HL-60/S4 (cell line): Measurements from ENCODE around the gene GFOD2.

ENCODE experiments used
- in situ Hi-C: fragments of 300-500 bp; cut with MboI; formaldehyde crosslinking; loops from 2 replicates; pipeline ENCODE4 v1.14.3; 2022; ENCODE audit warnings: low sequenced_read_pairs

GFOD2 gene

DNA sequence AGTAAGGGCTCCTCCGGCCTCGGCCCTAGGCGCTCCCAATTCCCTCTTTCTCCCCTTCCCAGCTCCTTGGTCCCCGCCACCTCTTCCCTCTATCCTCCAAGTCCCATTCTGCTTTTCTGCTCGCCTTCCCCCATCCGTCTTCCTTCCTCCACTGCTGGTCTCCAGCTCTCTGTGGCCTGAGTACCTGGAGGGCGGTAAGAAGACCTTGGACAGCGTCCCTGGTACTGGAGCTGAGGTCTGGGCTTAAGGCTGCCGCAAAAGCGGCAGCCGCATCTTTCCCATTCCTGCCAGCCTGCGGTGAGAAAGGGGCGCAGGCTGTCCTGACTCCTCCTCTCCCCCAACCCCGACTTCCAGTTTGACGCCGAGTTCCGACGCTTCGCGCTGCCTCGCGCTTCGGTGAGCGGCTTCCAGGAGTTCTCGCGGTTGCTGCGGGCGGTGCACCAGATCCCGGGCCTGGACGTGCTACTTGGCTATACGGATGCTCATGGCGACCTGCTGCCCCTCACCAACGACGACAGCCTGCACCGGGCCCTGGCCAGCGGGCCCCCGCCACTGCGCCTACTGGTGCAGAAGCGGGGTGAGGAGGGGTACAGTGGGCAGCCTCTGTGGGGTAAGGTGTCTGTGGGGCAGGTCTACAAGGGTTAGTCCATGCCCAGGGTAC, 57.9 kb downstream of the GFOD2 start:
- in situ Hi-C loops, result loop anchor here (10.0 kb wide), 1 partner anchor 274 kb away; the partner anchor contains the start of genes CTRL and PSMB10

DNA sequence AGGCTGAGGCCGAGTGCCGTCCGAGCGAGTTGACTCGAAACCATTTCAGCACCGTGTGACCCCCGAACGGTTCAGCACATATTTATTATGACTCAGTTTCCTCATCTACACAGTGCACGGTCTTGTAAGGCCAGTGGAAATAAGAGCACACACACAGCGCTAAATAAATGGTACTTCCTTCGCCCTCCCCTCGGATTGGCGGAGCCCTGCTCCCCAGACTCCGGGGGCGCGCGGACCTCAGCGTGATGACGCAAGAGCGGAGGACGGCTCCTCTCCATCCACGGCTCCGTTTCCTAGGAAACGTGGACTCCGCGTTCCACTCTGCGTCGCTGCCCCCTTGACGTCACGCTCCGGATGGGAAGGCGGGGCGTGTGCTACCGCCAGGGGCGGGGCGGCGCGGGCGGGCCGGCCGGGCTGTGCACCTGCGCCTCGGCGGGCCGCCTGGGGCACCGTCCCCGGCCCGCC, 58.5 kb downstream of the GFOD2 start, which contains the start of gene PARD6A:
TSS of gene PARD6A (plus strand) at position 397 of the 465 bp plus-strand sequence. CDS start 79 bp downstream, outside the sequence.
- in situ Hi-C loops, result loop anchor here (10.0 kb wide), 1 partner anchor 274 kb away; the partner anchor contains the start of genes CTRL and PSMB10

DNA sequence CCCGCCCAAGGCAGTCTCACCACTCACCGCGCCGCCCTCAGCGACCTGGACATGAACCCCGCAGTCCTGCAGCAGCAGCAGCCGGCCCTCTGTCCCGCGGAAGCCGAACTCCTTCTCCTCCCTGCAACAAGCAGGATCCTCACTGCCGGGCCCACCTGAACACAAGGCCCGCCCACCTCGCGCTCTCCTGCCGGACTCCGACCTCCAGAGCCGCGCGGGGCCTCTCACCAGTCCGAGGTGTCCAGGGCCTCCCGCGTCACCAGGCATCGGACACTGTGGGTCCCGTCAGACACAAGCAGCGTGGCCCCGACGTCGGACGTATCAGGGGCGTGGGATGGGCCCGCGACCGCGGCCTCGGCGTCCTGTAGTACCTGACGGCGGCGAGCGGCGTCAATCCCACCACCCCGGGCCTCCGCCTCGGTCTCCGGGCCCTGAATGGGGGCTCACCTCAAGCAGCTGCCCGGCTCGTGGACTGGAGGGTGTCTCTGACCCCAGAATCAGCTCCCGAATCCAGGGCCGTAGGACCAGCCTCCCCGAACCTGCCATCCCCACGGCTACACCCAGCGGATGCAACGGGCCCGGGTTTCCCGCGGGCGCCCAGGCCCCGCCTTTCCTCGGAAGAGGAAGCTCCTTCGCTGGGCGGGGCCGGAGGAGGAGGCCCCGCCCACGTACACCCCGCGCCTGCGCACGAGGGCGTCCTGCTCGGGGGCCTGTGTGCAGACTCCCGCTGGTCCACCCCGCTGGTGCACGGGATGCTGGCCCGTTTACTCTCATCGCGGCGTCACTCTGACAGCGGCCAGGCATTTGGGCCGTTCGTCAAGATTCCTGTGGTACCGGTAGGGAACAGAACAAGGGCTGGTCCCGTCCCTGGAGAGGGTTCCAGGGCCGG, 59.2 kb downstream of the GFOD2 start, which contains the start of gene ACD:
TSS of gene ACD (minus strand) at position 586 of the 889 bp plus-strand sequence. CDS start at position 546, 40 bp downstream.
- in situ Hi-C loops, result loop anchor here (10.0 kb wide), 1 partner anchor 275 kb away; the partner anchor contains the start of genes CTRL and PSMB10

DNA sequence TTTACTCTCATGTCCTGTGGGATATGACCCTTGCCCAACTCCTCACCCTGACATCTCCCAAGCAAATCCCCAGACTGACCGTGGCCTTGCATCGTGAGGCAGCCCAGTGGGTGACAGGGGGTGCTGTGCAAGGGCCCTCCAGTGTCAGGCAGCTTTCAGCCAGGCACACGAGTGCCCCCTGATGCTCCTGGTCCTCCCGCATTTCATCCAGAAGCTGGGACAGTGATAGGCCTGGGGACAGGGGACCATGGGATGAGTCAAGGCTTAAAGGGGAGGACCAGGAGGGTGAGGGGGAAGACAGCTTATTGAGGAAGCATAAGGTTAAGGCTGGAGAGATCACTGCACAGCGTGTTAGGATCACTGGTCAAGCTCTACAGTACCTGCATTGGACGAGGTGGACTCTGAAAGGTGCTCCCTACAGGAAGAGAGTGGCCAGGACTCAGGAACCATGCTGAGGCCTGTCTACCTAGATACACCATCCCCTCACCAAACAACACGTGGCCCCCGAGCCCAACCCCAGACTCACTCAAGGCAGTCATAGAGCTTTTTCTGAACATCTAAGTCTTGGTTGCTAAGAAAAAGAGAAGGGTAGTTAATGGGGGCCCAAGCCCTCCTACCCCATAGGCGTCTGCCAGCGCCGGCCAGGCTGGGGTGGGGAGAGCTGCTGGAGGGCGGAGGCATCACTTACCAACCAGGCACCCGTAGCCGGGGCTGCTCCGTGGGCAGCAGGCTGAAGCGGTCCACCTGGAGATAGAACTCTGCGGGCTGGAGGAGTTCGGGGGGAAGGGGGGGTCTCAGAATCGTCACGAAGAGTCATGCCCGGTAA, 60.1 kb downstream of the GFOD2 start:
- in situ Hi-C loops, result no loop called here

DNA sequence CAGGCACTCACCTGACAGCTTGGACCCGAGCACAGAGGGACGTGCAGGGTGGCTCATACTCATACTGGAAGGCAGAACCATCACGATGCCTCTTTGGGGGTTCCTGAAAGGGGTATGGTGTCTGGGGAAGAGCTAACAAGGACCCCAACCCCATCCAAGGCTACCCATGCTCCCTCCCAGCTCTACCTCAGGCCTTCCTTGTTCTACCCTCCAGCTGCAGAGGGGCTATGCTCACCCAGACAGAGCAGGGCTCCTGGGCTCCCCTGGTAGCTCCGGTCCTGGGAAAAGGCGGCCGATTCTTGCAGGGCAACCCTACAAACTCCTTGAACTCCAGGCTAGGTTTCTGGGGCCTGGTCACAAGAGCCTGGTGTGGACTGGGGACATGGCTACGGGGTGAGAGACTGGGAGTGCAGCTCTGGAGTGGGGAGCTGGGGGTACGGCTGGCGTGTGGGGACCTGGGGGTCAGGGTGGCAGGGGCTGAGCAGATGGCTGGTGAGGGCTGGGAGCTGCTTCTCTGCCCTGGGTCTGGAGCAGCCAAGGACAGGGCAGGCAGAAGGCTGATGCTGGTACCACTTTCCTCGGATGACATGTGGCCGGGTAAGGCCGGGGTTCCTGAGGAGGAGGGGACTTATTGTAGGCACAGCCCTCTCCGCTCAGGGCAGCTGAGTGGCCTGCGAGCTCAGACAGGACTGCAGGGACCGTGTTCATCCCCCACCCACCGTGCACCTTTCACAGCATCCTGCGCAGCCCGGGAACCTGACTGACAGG, 61.2 kb downstream of the GFOD2 start:
- in situ Hi-C loops, result no loop called here

DNA sequence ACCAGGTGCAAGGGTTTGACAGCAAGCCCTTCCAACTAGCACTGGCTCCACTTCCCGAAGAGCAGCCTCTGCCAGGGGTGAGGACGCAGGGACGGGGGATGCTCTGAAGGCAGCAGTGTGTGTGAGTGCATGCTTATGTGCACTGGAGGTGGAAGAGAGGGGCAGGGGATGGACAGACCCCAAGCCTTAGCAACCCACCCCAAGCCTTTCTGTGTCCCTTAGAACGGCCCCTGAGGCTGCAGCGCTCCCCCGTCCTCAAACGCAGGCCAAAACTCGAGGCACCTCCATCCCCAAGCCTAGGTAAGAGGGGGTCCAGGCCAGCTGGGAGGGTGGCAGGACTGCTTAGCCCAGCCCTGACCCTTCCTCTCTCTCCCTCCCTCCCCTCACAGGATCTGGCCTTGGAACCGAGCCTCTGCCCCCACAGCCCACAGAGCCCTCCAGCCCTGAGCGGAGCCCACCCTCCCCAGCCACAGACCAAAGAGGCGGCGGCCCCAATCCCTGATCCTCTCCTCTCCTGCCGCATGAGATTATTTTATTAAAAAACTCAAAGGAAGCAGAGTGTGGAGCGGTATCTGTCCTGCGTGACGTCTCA, 62.0 kb downstream of the GFOD2 start:
- in situ Hi-C loops, result no loop called here

DNA sequence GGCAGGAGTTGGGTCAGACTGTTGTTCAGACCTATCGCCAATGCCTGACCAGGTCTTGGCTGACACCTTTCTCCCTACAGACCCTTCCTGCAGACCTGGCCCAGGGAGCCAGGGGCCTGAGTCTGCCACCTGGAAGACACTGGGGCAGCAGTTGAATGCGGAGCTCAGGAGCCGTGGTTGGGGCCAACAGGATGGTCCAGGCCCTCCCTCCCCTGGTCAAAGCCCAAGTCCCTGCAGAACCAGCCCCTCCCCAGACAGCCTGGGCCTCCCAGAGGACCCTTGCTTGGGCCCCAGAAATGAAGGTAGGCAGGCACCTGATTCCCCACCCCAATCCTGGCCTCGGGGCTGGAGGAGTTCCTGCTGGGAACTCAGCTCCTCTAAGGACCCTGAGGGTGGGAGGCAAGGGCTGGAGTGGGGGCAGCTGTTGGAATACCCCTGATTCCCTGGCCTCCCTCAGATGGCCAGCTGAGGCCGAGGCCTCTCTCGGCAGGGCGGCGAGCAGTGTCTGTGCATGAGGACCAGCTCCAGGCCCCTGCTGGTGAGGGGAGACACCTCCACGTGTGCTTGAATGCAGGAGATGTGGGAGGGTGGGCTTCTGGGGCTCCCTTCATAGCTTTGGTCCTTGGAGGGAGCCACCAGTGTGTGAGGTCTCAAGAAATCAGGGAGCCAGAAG, 62.6 kb downstream of the GFOD2 start:
- in situ Hi-C loops, result no loop called here

DNA sequence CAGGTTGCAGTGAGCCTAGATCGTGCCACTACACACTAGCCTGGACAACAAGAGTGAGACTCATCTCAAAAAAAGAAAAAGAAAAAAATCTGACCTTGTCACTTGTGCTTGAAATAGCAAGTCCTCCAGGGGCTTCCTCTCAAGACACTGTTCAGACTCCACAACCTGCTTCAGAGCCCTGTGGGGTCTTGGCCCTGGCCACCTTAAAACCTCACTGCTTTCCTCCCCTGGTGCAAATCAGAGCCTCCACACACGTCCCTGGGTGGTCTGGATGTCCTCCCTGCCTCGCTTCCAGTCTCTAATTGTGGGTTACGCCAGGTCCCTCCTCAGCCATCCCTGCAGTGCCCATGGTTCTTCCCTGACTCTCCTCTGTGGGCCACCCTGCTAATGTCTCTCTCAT, 63.8 kb downstream of the GFOD2 start:
- in situ Hi-C loops, result no loop called here

DNA sequence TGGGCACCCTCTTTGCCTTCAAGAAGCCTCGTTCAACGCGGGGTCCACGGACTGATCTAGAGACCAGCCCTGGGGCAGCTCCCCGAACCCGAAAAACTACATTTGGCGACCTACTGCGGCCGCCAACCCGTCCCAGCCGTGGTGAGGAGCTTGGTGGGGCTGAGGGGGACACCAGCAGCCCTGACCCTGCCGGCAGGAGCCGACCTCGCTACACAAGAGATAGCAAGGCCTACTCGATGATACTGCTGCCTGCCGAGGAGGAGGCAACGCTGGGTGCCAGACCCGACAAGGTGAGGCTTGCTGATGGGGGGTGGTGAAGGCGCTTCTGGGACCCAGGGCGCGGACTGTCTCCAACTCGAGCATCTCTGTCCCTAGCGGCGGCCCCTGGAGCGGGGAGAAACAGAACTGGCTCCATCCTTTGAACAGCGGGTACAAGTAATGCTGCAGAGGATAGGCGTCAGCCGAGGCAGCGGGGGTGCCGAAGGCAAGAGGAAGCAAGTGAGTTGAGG, 64.7 kb downstream of the GFOD2 start:
- in situ Hi-C loops, result no loop called here

DNA sequence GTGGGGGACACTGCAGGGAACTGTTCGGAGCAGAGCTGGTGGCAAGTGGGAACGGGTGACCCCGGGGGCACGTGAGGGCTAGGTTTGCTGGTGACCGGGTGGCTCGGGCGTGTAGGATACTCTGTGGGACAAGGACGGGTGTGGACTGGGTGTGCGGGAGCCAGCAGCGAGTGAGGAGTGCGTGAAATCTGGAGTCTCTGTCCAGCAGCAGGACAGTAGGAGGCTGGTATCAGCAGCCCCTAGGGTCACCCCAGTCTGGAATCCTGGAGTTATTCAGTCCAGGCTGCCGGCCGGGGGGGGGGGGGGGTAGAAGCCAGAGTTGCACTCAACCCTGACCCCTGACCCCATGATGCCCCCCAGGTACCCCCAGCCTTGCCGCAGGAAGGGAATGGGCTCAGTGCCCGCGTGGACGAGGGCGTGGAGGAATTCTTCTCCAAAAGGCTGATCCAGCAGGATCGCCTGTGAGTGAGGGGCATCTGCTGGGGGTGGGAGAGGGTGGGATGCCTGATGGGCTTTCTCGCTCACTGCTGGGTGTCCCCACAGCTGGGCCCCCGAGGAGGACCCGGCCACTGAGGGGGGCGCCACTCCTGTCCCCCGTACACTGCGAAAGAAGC, 65.2 kb downstream of the GFOD2 start:
- in situ Hi-C loops, result no loop called here

DNA sequence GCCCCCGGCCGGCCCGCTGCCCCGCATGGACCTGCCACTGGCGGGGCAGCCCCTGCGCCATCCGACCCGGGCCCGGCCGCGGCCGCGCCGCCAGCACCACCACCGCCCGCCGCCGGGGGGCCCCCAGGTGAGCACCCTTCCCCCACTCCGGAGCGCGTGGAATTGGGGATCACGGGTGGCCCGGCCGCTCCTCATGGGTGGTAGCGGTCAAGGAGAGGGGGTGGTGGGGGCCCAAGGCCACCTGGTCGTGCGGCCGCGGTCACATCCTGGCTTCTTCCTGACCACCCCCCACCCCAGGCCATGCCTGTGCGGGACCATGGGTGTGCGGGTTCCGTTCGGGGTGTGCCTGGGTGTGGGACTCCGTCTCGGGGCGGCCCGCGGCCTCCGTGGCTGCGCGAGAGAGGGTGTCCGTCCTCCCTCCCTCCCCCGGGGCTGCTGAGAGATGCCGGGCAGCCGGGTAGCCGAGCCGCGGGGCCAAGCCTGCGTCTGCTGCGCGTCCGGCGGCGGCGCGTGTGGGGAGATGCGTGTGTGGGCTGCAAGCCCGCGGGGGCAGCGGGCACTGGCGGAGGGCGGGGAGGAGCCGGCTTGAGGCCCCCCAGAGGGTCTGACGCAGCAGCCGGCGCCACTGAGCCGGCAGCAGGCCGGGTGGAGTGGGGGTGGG, 65.9 kb downstream of the GFOD2 start:
- in situ Hi-C loops, result no loop called here

DNA sequence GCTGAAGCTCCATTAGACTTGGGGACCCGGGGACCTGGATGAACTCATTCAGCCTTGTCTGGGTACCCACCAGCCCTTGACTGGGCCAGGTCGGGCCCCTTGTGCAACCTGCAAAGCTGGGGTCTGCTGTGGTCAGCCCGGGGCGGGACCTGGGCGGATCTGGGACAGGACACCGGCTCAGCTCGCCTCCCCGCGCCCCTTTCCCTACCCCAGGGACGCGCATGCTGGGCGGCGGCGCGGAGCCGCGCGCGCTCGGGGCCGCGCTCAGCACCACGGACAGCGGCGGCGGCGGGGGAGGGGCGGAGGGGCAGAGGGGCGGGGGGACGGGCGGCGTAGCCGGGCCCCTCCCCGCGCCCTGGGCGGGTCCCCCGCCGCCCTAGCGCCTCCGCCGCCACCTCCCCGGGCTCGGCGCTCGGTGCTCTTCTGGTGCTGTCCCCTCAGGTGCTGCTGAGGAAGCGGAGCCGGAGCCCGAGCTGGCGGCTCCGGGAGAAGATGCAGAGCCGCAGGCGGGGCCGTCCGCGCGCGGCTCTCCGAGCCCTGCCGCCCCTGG, 66.5 kb downstream of the GFOD2 start:
- in situ Hi-C loops, result no loop called here

DNA sequence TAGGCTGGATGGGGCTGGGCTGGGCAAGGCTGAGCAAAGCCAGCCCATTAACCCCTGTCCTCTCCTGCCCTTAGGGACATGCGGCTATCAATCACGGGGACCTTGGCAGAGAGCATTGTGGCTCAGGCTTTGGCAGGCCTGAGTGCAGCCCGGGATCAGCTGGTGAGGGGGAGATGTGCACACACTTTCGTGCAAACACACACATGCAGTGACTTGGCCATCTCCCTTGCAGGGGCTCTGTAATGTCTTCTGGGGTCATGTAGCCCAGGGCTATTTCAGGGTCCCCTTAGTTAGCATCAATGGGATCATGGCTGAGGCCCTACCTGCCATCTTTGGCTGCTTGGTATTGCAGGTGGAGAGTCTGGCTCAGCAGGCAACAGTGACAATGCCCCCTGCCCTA, 67.3 kb downstream of the GFOD2 start:
- in situ Hi-C loops, result no loop called here

DNA sequence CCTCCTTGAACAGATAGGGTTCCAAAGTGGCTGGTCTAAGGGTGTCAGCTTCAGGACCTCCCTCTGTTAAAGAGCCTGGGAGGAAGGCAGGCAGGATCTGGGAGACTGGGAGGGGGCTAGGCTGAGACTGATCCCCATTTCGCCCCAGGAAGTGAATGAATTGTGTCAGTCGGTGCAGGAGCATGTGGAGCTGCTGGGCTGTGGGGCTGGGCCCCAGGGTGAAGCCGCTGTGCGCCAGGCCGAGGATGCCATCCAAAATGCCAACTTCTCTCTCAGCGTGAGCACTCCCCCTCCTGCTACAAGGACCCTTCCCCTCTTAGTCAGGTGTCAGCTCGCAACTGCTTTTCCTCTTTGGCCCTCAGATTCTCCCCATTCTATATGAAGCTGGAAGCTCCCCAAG, 68.1 kb downstream of the GFOD2 start:
- in situ Hi-C loops, result no loop called here

DNA sequence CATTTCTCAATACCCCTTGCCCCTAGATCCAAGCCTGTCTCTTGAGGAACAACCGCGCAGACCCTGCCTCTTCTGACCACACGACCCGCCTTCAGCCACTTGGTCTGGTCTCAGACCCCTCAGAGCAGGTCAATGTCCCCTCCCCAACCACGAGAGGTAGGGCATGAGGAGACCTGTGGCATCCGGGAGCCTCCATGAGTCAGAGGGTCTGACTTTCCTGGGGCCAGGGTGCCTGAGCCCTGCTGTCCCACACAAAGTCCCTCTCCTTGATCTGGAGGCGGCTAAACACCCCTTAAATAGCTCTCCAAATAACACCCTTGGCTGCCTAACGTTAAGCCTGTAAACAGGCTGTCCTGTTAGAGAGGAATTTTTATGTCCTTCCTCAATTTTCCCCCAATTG, 69.1 kb downstream of the GFOD2 start:
- in situ Hi-C loops, result no loop called here

DNA sequence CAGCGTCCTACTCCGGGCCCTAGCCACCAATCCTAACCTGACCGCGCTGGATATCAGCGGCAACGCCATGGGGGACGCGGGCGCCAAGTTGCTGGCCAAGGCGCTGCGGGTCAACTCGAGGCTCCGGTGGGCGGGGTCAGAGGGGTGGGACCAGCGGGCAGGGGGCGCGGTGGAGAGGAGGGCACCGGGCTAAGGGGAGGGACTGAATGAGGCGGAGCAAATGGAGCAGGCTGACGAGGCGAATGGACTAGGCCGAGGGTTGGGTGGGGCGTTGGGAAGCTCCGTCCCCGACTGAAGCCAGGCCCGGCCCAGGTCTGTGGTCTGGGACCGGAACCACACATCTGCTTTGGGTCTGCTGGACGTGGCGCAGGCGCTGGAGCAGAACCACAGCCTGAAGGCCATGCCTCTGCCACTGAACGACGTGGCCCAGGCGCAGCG, 69.6 kb downstream of the GFOD2 start:
- in situ Hi-C loops, result no loop called here

DNA sequence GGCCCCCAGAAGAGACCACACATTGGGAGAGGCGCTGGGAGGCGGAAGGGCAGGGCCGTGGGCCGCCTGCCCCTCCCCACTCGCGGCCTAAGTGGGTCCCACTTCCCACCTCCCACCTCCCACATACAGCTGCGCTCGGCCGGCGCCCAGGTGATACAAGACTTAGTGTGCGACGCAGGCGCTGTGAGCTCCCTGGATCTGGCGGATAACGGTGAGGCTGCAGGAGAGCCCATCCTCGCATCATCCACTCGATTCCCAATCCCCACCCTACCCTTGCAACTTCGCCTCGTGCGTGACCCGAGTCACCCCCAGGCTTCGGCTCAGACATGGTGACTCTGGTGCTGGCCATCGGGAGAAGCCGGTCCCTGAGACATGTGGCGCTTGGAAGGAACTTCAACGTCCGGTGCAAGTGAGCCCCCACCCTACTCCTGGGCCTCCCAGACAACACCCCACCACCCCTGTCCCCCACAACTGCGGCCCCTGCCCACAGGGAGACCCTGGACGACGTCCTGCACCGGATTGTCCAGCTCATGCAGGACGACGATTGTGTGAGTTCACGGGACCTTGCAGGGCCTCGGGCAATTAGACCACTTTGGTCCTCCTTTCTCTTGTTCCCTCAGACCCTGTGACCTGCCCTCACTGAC, 70.2 kb downstream of the GFOD2 start:
- in situ Hi-C loops, result no loop called here
